ENCODE results near the gene ARID1B.

ARID1B gene

GRCh38 chr6:157061770-157062594 is 284.8 kb downstream of the ARID1B start:
- Histone ChIP-seq H3K27me3 (ENCODE audit: insufficient read depth, low read length, poor library complexity) (no peaks in the 10 kb centered on the region), H3K4me3 (ENCODE audit: low read depth in 1 of 2, low read length in 2 of 2) (no peak overlapping the region), H4K20me1 (ENCODE audit: insufficient read depth, low read length) (peaks cover 22% of the 10 kb centered on the region; the same call in 1 of the 2 replicates), H3K9me3 (ENCODE audit: insufficient read depth, low read length, severe bottlenecking) (no peaks in the 10 kb centered on the region), H3K9ac (ENCODE audit: low read depth, low read length) (no peak overlapping the region), H3K4me2 (ENCODE audit: insufficient read depth, low read length) (no peak overlapping the region), H3K4me1 (ENCODE audit: insufficient read depth, low read length) (no peaks in the 10 kb centered on the region), H3K36me3 (ENCODE audit: insufficient read depth, low read length) (0 out of 2 replicates have a peak, but pooled peaks cover 3% of the 10 kb centered on the region), H3K79me2 (ENCODE audit: insufficient read depth, low read length) (peaks cover 54% of the 10 kb centered on the region), H2AFZ (ENCODE audit: low read depth, low read length) (no peak overlapping the region), H3K27ac (ENCODE audit: low read length) (no peak overlapping the region)
- TF ChIP-seq CTCF (IDR thresholded peaks at IDR 0.05; ENCODE audit: borderline replicate concordance, extremely low read depth, low read length, poor library complexity, severe bottlenecking) (no peak), EZH2 (IDR thresholded peaks at IDR 0.05; ENCODE audit: borderline replicate concordance, low read depth, low read length, severe bottlenecking) (no peak)
- no peak for DNase-seq
- no peak for ATAC-seq (ENCODE audit: insufficient read depth, low read depth)

DNA sequence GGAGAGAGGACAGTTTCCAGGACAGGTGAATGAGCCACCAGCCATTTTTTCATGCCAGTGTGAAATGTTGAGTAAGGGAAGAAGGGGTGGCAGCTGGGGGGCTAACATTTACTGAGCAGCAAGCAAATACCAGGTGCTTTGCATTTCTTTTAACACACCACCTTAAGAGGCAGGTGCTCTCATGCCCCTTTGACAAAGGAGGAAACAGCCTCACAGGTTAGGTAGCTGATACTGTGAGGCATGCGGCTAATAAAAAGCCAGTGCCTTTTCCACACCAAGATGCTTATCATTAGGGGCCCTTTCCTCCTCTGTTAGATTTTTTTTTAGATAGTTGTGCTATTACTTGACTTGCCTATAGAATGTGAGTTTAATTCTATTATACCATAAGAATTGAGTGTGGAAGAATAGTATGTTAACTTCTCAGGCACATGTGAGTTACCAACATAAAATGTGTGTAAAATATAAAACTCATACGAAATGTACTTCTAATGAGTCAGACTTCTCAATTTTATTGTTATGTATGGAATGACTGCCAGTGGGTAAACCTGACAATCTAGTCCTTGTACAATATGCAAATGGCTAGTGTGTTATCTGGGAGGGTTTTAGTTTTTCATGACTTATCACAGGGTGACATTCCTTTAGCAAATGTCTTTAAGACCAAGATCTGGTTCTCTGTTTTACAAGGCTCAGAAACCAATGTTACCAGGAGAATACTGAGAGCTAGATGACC is 286.2 kb downstream of the ARID1B start:
- Histone ChIP-seq H4K20me1 (ENCODE audit: insufficient read depth, low read length) (peaks cover 23% of the 10 kb centered on the region; the same call in 1 of the 2 replicates), H3K4me2 (ENCODE audit: insufficient read depth, low read length) (no peak overlapping the region), H2AFZ (ENCODE audit: low read depth, low read length) (no peak overlapping the region), H3K4me3 (ENCODE audit: low read depth in 1 of 2, low read length in 2 of 2) (no peak overlapping the region), H3K36me3 (ENCODE audit: insufficient read depth, low read length) (0 out of 2 replicates have a peak, but pooled peaks cover 3% of the 10 kb centered on the region), H3K9me3 (ENCODE audit: insufficient read depth, low read length, severe bottlenecking) (no peaks in the 10 kb centered on the region), H3K79me2 (ENCODE audit: insufficient read depth, low read length) (peaks cover 61% of the 10 kb centered on the region), H3K27ac (ENCODE audit: low read length) (no peak overlapping the region), H3K4me1 (ENCODE audit: insufficient read depth, low read length) (no peaks in the 10 kb centered on the region), H3K27me3 (ENCODE audit: insufficient read depth, low read length, poor library complexity) (no peaks in the 10 kb centered on the region), H3K9ac (ENCODE audit: low read depth, low read length) (no peak overlapping the region)
- no peak for TF ChIP-seq EZH2 (IDR thresholded peaks at IDR 0.05; ENCODE audit: borderline replicate concordance, low read depth, low read length, severe bottlenecking)
- TF ChIP-seq CTCF (IDR thresholded peaks at IDR 0.05; ENCODE audit: borderline replicate concordance, extremely low read depth, low read length, poor library complexity, severe bottlenecking), result no peak
- ATAC-seq (ENCODE audit: insufficient read depth, low read depth) (no peak), DNase-seq (no peak)

DNA sequence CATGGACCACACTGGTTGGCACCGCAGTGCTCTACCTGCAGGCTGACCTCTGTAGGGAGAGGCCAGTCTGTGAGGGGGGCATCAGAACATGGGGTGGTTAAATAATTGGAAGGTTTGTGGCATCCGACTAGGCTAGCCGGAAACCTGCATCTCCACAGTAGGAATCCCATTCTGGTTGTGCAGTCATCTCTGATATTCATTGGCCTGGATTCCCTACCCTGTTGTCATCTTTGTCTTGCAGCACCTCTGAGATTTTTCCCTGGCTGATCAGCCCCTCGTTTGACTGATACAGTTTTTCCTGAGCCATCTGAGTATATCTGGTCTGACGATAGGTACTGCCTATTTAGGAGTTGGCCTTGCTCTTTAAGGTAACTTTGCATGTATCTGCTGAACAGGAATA is 286.7 kb downstream of the ARID1B start:
- Histone ChIP-seq H3K27me3 (ENCODE audit: insufficient read depth, low read length, poor library complexity) (no peaks in the 10 kb centered on the region), H3K4me3 (ENCODE audit: low read depth in 1 of 2, low read length in 2 of 2) (no peak overlapping the region), H3K79me2 (ENCODE audit: insufficient read depth, low read length) (peaks cover 63% of the 10 kb centered on the region), H3K9me3 (ENCODE audit: insufficient read depth, low read length, severe bottlenecking) (no peaks in the 10 kb centered on the region), H2AFZ (ENCODE audit: low read depth, low read length) (no peak overlapping the region), H3K9ac (ENCODE audit: low read depth, low read length) (no peak overlapping the region), H3K27ac (ENCODE audit: low read length) (no peak overlapping the region), H3K4me2 (ENCODE audit: insufficient read depth, low read length) (no peak overlapping the region), H3K36me3 (ENCODE audit: insufficient read depth, low read length) (0 out of 2 replicates have a peak, but pooled peaks cover 3% of the 10 kb centered on the region), H3K4me1 (ENCODE audit: insufficient read depth, low read length) (no peaks in the 10 kb centered on the region), H4K20me1 (ENCODE audit: insufficient read depth, low read length) (peaks cover 28% of the 10 kb centered on the region; the same call in 1 of the 2 replicates)
- no peak for TF ChIP-seq EZH2 (IDR thresholded peaks at IDR 0.05; ENCODE audit: borderline replicate concordance, low read depth, low read length, severe bottlenecking)
- TF ChIP-seq CTCF (IDR thresholded peaks at IDR 0.05; ENCODE audit: borderline replicate concordance, extremely low read depth, low read length, poor library complexity, severe bottlenecking), result no peak
- ATAC-seq (ENCODE audit: insufficient read depth, low read depth) (no peak), DNase-seq (no peak)

Measured in DND-41 (cell line).